ENCODE measurements around the gene TP53BP1.

The TP53BP1 gene

GRCh38 chr15:43488790-43489189 is 4.2 kb downstream of the TP53BP1 start:
- in situ Hi-C loops (cut with MboI; ENCODE audit: low sequenced_read_pairs) = no loop called here

- in situ Hi-C loops (cut with MboI; ENCODE audit: low sequenced_read_pairs) = no loop called here
Measured at GRCh38 chr15:43487271-43487895, 5.6 kb downstream of the TP53BP1 start.

GRCh38 chr15:43484455-43484854 is 8.5 kb downstream of the TP53BP1 start:
- in situ Hi-C loops (cut with MboI; ENCODE audit: low sequenced_read_pairs) = no loop called here

- in situ Hi-C loops (cut with MboI; ENCODE audit: low sequenced_read_pairs) = no loop called here
Measured at GRCh38 chr15:43483297-43484128, 9.4 kb downstream of the TP53BP1 start.

GRCh38 chr15:43473885-43474284 is 19.1 kb downstream of the TP53BP1 start:
- in situ Hi-C loops (cut with MboI; ENCODE audit: low sequenced_read_pairs) = no loop called here

- in situ Hi-C loops (cut with MboI; ENCODE audit: low sequenced_read_pairs) = no loop called here
Measured at GRCh38 chr15:43471975-43472374, 21.0 kb downstream of the TP53BP1 start.

GRCh38 chr15:43469867-43470266 is 23.1 kb downstream of the TP53BP1 start:
- in situ Hi-C loops (cut with MboI; ENCODE audit: low sequenced_read_pairs) = no loop called here

- in situ Hi-C loops (cut with MboI; ENCODE audit: low sequenced_read_pairs) = no loop called here
Measured at GRCh38 chr15:43465100-43465499, 27.9 kb downstream of the TP53BP1 start.

- in situ Hi-C loops (cut with MboI; ENCODE audit: low sequenced_read_pairs) = no loop called here
Measured at GRCh38 chr15:43463998-43464397, 29.0 kb downstream of the TP53BP1 start.

GRCh38 chr15:43463507-43463906 is 29.4 kb downstream of the TP53BP1 start:
- in situ Hi-C loops (cut with MboI; ENCODE audit: low sequenced_read_pairs) = no loop called here

GRCh38 chr15:43449981-43450380 is 43.0 kb downstream of the TP53BP1 start:
- in situ Hi-C loops (cut with MboI; ENCODE audit: low sequenced_read_pairs) = no loop called here

- in situ Hi-C loops (cut with MboI; ENCODE audit: low sequenced_read_pairs) = no loop called here
Measured at GRCh38 chr15:43446344-43446743, 46.6 kb downstream of the TP53BP1 start.

- in situ Hi-C loops (cut with MboI; ENCODE audit: low sequenced_read_pairs) = no loop called here
Measured at GRCh38 chr15:43441316-43441715, 51.6 kb downstream of the TP53BP1 start.

- in situ Hi-C loops (cut with MboI; ENCODE audit: low sequenced_read_pairs) = no loop called here
Measured at GRCh38 chr15:43440721-43441281, 52.2 kb downstream of the TP53BP1 start.

- in situ Hi-C loops (cut with MboI; ENCODE audit: low sequenced_read_pairs) = no loop called here
Measured at GRCh38 chr15:43439268-43439667, 53.7 kb downstream of the TP53BP1 start.

GRCh38 chr15:43436395-43436794 is 56.6 kb downstream of the TP53BP1 start:
- in situ Hi-C loops (cut with MboI; ENCODE audit: low sequenced_read_pairs) = no loop called here

GRCh38 chr15:43434446-43434845 is 58.5 kb downstream of the TP53BP1 start:
- in situ Hi-C loops (cut with MboI; ENCODE audit: low sequenced_read_pairs) = no loop called here

GRCh38 chr15:43433661-43434303 is 59.2 kb downstream of the TP53BP1 start:
- in situ Hi-C loops (cut with MboI; ENCODE audit: low sequenced_read_pairs) = no loop called here

GRCh38 chr15:43433165-43433564 is 59.8 kb downstream of the TP53BP1 start:
- in situ Hi-C loops (cut with MboI; ENCODE audit: low sequenced_read_pairs) = no loop called here

- in situ Hi-C loops (cut with MboI; ENCODE audit: low sequenced_read_pairs) = no loop called here
Measured at GRCh38 chr15:43429687-43430086, 63.3 kb downstream of the TP53BP1 start.

GRCh38 chr15:43423793-43424192 is 69.2 kb downstream of the TP53BP1 start:
- in situ Hi-C loops (cut with MboI; ENCODE audit: low sequenced_read_pairs) = no loop called here

GRCh38 chr15:43420876-43421275 is 72.1 kb downstream of the TP53BP1 start:
- in situ Hi-C loops (cut with MboI; ENCODE audit: low sequenced_read_pairs) = no loop called here

Measured in HL-60/S4 treated with phorbol 12-myristate 13-acetate at 8.2 ng/mL for 4 days and 3 days (cell line).